Endothelial cell (in vitro differentiated cells): ENCODE measurements around the gene SLC16A8. TPM values are rescaled to one million over a fixed set of nuclear protein-coding genes. Genes with fewer than 3 reads are reported as not detected.

ENCODE experiments used
- DNase-seq: peaks from one replicate; pipeline ENCODE4 v3.0.0; 2021; ENCODE audit warnings: low spot score
- H3K27ac Mint-ChIP-seq: one replicate; pipeline ENCODE4 v1.8.0; 2021; ENCODE audit warnings: mixed read lengths, inconsistent platforms; ENCODE audit not compliant: unreplicated experiment
- H3K27me3 Mint-ChIP-seq: one replicate; pipeline ENCODE4 v1.8.0; 2021; ENCODE audit warnings: mild to moderate bottlenecking, moderate library complexity, mixed read lengths, inconsistent platforms; ENCODE audit not compliant: unreplicated experiment
- H3K36me3 Mint-ChIP-seq: one replicate; pipeline ENCODE4 v1.8.0; 2021; ENCODE audit warnings: mild to moderate bottlenecking, low read depth, mixed read lengths, inconsistent platforms; ENCODE audit not compliant: unreplicated experiment
- H3K4me1 Mint-ChIP-seq: one replicate; pipeline ENCODE4 v1.8.0; 2021; ENCODE audit warnings: mild to moderate bottlenecking, mixed read lengths, inconsistent platforms; ENCODE audit not compliant: unreplicated experiment
- H3K4me3 Mint-ChIP-seq: one replicate; pipeline ENCODE4 v1.8.0; 2021; ENCODE audit warnings: mild to moderate bottlenecking, mixed read lengths, inconsistent platforms; ENCODE audit not compliant: unreplicated experiment
- H3K9me3 Mint-ChIP-seq: one replicate; pipeline ENCODE4 v1.8.0; 2021; ENCODE audit warnings: mixed read lengths, inconsistent platforms; ENCODE audit not compliant: unreplicated experiment
- CTCF ChIP-seq: fragments of 200-600 bp; sonication (generic); IDR thresholded peaks from one replicate; pipeline ENCODE4 v1.5.0; 2021; ENCODE audit warnings: antibody characterized with exemption; ENCODE audit not compliant: unreplicated experiment
- total RNA-seq: library from RNA; stranded (reverse); fragmentation: NEBNext Ultra II Directional; extraction: Animal tissue kit (Norgen Biotek cat#: 25700); gene quantifications from one replicate; pipeline ENCODE4 v1.2.1, GENCODE V29; 2021; ENCODE audit not compliant: unreplicated experiment

The SLC16A8 gene
- total RNA-seq, 1 donor from 2014 or later: not detected

GRCh38 chr22:38078046-38078840, 5.7 kb downstream of the SLC16A8 start:
- Mint-ChIP-seq H3K36me3 (peaks cover 8% of the 10 kb centered on the region), H3K4me3 (no peak overlapping the region), H3K9me3 (no peaks in the 10 kb centered on the region), H3K27me3 (peaks cover 15% of the 10 kb centered on the region), H3K27ac (no peak overlapping the region), H3K4me1 (no peaks in the 10 kb centered on the region)
- no peak for DNase-seq
- no peak for TF ChIP-seq CTCF

GRCh38 chr22:38077595-38077994, 6.4 kb downstream of the SLC16A8 start:
- TF ChIP-seq CTCF: no peak
- Mint-ChIP-seq H3K27me3 (peaks cover 15% of the 10 kb centered on the region), H3K4me1 (no peaks in the 10 kb centered on the region), H3K36me3 (peaks cover 14% of the 10 kb centered on the region), H3K4me3 (no peak overlapping the region), H3K27ac (no peak overlapping the region), H3K9me3 (no peaks in the 10 kb centered on the region)
- DNase-seq: no peak

- H3K9me3 Mint-ChIP-seq: no peaks in the 10 kb centered on the region
- H3K4me1 Mint-ChIP-seq: no peaks in the 10 kb centered on the region
- TF ChIP-seq CTCF: no peak
- no peak overlapping the region for H3K4me3 Mint-ChIP-seq
- H3K36me3 Mint-ChIP-seq: peaks cover 14% of the 10 kb centered on the region
- H3K27me3 Mint-ChIP-seq: peaks cover 15% of the 10 kb centered on the region
- no peak overlapping the region for H3K27ac Mint-ChIP-seq
- DNase-seq: no peak
These were observed 6.9 kb downstream of the SLC16A8 start for GRCh38 chr22:38077096-38077495.

GRCh38 chr22:38075961-38076360, 8.0 kb downstream of the SLC16A8 start:
- Mint-ChIP-seq H3K27me3 (peaks cover 15% of the 10 kb centered on the region), H3K4me3 (no peak overlapping the region), H3K27ac (no peak overlapping the region), H3K9me3 (no peaks in the 10 kb centered on the region), H3K36me3 (peaks cover 14% of the 10 kb centered on the region), H3K4me1 (no peaks in the 10 kb centered on the region)
- TF ChIP-seq CTCF: no peak
- DNase-seq: no peak

- no peak for TF ChIP-seq CTCF
- Mint-ChIP-seq H3K4me3 (no peak overlapping the region), H3K27ac (no peak overlapping the region), H3K36me3 (peaks cover 14% of the 10 kb centered on the region), H3K27me3 (peaks cover 17% of the 10 kb centered on the region), H3K9me3 (no peaks in the 10 kb centered on the region), H3K4me1 (no peaks in the 10 kb centered on the region)
- no peak for DNase-seq
These were observed 8.7 kb downstream of the SLC16A8 start for GRCh38 chr22:38075105-38075825.
